ENCODE data around the gene TBC1D5. TPM values are rescaled to one million over a fixed set of nuclear protein-coding genes. Genes with fewer than 3 reads are reported as not detected.
"Not testable (repeated sequence)": the region's sequence is repeated elsewhere in the genome, so short reads cannot be mapped to it uniquely, and the experiment has no call there.

TBC1D5 gene
- total RNA-seq, 1 donor, result 145 TPM

DNA sequence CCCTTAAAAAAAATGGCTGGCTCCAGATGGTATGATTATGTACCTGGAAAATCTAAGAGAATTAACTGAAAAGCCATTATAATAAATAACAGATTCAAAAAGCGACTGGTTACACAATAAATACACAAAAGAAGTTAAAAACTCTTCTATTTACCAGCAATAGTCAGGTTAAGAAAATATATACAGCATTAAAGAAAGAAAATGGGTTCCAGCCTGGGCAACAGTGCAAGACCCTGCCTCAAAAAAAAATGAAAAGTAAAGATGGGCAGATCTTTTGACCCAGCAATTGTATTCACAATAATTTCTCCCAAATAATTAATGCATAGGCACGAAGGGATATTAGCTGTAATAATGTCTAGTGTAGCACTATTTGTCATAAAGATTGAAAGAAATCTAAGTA is 8.7 kb downstream of the TBC1D5 start:
- no peak for DNase-seq (ENCODE audit: low read depth)
- no peak overlapping the region for H3K4me3 ChIP-seq (ENCODE audit: low read depth, low read length)
- TF ChIP-seq, protein P1, sequence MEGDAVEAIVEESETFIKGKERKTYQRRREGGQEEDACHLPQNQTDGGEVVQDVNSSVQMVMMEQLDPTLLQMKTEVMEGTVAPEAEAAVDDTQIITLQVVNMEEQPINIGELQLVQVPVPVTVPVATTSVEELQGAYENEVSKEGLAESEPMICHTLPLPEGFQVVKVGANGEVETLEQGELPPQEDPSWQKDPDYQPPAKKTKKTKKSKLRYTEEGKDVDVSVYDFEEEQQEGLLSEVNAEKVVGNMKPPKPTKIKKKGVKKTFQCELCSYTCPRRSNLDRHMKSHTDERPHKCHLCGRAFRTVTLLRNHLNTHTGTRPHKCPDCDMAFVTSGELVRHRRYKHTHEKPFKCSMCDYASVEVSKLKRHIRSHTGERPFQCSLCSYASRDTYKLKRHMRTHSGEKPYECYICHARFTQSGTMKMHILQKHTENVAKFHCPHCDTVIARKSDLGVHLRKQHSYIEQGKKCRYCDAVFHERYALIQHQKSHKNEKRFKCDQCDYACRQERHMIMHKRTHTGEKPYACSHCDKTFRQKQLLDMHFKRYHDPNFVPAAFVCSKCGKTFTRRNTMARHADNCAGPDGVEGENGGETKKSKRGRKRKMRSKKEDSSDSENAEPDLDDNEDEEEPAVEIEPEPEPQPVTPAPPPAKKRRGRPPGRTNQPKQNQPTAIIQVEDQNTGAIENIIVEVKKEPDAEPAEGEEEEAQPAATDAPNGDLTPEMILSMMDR (IDR thresholded peaks at IDR 0.05; ENCODE audit: insufficient read depth, low read length), result no peak

DNA sequence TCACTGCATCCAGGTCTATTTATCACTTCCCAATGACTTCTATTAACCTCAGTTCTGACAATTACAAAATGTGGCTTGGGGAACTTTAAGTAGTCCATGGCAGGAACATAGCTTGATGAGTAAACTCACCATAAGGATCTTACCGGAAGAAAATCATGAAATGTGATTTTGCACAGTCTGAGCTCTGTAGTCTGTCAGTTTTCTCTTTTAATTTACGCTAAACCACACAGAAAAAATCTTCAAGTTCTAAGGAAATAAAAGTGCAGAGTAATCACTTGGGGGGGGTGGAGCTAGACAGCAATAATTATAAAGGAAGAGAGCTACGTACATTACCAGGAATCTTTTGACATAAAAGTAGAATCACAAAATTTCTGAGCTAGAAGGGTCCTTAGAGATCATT is 9.2 kb downstream of the TBC1D5 start:
- DNase-seq (ENCODE audit: low read depth), result no peak
- no peak overlapping the region for H3K4me3 ChIP-seq (ENCODE audit: low read depth, low read length)
- TF ChIP-seq, protein P1 (IDR thresholded peaks at IDR 0.05; ENCODE audit: insufficient read depth, low read length), result no peak

DNA sequence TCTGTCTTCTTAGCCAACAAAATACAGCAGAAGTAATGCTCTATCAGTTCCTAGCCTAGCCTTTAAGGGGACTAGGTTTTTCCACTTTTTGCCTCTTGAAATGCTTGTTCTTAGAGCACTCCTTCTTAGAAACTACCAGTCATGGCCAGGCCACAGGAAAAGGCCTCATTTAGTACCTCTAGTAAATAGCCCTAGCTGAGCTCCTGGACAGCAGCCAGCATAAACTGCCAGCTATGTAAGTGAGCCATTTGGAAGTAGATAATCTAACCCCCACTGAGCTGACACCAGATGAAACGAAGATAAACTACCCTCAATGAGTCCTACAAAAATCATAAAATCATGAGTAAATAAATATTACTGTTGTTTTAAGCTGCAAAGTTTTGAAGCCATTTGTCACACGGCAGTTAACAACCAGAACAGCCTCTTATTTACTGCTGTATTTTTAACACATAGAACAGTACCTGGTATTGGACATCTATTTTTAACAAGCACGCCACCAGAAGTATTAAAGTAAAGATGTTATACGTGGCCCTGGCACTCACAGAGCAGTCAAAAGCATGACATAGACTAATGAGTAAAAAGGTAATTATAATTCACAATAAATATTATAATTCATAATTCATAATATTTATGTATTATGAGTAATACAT is 12.0 kb downstream of the TBC1D5 start:
- H3K4me3 ChIP-seq (ENCODE audit: low read depth, low read length), result no peak overlapping the region
- TF ChIP-seq, protein P1 (IDR thresholded peaks at IDR 0.05; ENCODE audit: insufficient read depth, low read length), result no peak
- DNase-seq (ENCODE audit: low read depth), result peak; percentile 41

DNA sequence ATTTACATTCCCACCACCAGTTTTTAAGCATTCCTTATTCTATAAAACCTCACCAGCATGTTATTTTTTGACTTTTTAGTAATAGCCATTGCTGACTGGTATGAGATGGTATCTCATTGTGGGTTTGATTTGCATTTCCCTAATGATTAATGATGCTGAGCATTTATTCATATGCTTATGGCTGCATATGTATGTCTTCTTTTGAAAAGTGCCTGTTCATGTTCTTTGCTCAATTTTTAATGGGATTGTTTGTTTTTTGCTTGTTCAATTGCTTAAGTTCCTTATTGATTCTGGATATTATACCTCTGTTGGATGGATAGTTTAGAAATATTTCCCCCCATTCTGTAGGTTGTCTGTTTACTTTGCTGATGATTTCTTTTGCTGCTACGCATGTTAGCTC is 16.1 kb downstream of the TBC1D5 start:
- TF ChIP-seq, protein P1 (IDR thresholded peaks at IDR 0.05; ENCODE audit: insufficient read depth, low read length), result no peak
- no peak for DNase-seq (ENCODE audit: low read depth)
- H3K4me3 ChIP-seq (ENCODE audit: low read depth, low read length), result no peak overlapping the region

DNA sequence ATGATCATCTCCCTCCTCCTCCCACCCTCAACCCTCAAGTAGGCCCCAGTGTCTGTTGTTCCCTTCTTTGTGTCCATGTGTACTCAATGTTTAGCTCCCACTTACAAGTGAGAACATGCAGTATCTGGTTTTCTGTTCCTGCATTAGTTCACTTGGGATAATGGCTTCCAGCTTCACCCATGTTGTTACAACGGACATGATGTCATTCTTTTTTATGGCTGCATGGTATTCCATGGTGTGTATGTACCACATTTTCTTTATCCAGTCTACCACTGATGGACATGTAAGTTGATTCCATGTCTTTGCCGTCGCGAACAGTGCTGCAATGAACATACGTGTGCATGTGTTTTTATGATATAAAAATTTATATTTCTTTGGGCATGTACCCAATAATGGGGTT is 16.6 kb downstream of the TBC1D5 start:
- not testable (repeated sequence) for H3K4me3 ChIP-seq (ENCODE audit: low read depth, low read length); DNase-seq (ENCODE audit: low read depth)

DNA sequence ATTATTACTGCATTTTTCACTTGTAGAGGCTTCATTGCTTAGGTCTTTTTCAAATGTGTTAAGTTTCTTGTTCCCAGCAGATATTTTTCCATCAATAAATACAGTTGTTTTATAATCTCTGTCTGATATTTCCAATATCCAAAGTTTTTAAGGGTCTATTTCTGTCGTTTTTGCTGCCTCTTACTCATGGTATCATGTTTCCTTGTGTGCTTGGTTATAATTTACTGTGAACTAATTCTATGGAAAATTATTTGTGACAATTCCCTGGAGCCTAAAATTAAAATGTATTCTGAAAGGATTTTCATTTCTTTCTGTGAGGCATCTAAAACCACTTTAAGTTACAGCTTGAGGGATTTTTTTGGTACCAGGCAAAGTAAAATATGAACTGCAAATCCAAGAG is 17.5 kb downstream of the TBC1D5 start:
- DNase-seq (ENCODE audit: low read depth), result no peak
- H3K4me3 ChIP-seq (ENCODE audit: low read depth, low read length), result no peak overlapping the region
- TF ChIP-seq, protein P1 (IDR thresholded peaks at IDR 0.05; ENCODE audit: insufficient read depth, low read length), result no peak

DNA sequence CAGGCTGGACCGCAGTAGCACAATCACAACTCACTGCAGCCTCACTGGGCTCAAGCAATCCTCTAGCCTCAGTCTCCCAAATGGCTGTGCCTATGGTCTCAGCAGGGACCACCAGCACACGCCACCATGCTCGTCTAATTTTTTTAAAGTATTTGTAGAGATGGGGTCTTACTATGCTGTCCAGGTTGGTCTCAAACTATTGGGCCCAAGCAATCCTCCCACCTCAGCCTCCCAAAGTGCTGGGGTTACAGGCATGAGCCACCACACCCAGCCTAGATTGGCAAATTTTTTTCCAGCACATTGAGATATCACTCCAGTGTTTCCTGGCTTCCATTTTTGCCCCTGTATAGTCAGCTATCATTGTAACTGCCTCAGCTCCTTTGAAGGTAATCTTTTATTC is 18.3 kb downstream of the TBC1D5 start:
- TF ChIP-seq, protein P1 (IDR thresholded peaks at IDR 0.05; ENCODE audit: insufficient read depth, low read length), result no peak
- no peak overlapping the region for H3K4me3 ChIP-seq (ENCODE audit: low read depth, low read length)
- DNase-seq (ENCODE audit: low read depth), result no peak
